ENCODE measurements around the gene AMZ1.

The AMZ1 gene

GRCh38 chr7:2764621-2765020 lies 76.6 kb downstream of the AMZ1 start:
- H3K4me3 ChIP-seq (ENCODE audit: low read depth, low read length), result no peak overlapping the region
